K562 treated with DMSO at 1 percent for 12 hours (cell line): ENCODE results near the gene SRPX. TPM values are rescaled to one million over a fixed set of nuclear protein-coding genes. Genes with fewer than 3 reads are reported as not detected.

Source experiments
- total RNA-seq: library from RNA; unstranded; fragments of 300-600 nt; gene quantifications from 2 replicates; pipeline ENCODE4 v1.2.3, GENCODE V29; 2022; ENCODE audit not compliant: insufficient read depth

Gene SRPX
- 0.52 and 0.67 TPM in 2 replicates for total RNA-seq

GRCh38 chrX:38220415-38221390 lies at the start of gene SRPX:
SRPX (minus strand) TSS chrX:38220871; CDS start chrX:38220792, 79 bp downstream.

Other genes starting within 250 kb of the SRPX start
- 0.16 TPM in 1 of 2 replicates, not detected in the other for gene SYTL5, start 214.3 kb downstream of the SRPX start, total RNA-seq
- gene RPGR, start 106.6 kb upstream of the SRPX start, total RNA-seq, result 0.97 and 4.1 TPM in 2 replicates
- gene OTC, start 131.7 kb upstream of the SRPX start, total RNA-seq, result not detected in 2 replicates